H9 (cell line): ENCODE results near the gene SRP19. TPM values are rescaled to one million over a fixed set of nuclear protein-coding genes. Genes with fewer than 3 reads are reported as not detected.

Experiments
- DNase-seq: peaks from one replicate; pipeline ENCODE4 v3.0.0-alpha.2; 2017
- H2AFZ ChIP-seq: one replicate; pipeline ENCODE4 v1.6.1; 2013; ENCODE audit warnings: mild to moderate bottlenecking, low read length, control low read depth, moderate library complexity
- H2AK5ac ChIP-seq: 2 replicates; pipeline ENCODE4 v1.6.1; 2013; ENCODE audit warnings: low read length, control low read depth, mixed read lengths; ENCODE audit not compliant: insufficient read length
- H2BK120ac ChIP-seq: one replicate; pipeline ENCODE4 v1.6.1; 2013; ENCODE audit warnings: low read depth, mild to moderate bottlenecking, low read length, control low read depth, inconsistent platforms; ENCODE audit not compliant: poor library complexity, severe bottlenecking
- H2BK12ac ChIP-seq: 2 replicates; pipeline ENCODE4 v1.6.1; 2013; ENCODE audit warnings: low read length, control low read depth, mixed read lengths, low read depth; ENCODE audit not compliant: insufficient read length
- H2BK15ac ChIP-seq: 2 replicates; pipeline ENCODE4 v1.6.1; 2013; ENCODE audit warnings: low read depth, low read length, control low read depth
- H2BK20ac ChIP-seq: one replicate; pipeline ENCODE4 v1.6.1; 2013; ENCODE audit warnings: low read depth, mild to moderate bottlenecking, low read length, control low read depth, inconsistent platforms; ENCODE audit not compliant: poor library complexity, severe bottlenecking
- H2BK5ac ChIP-seq: 2 replicates; pipeline ENCODE4 v1.6.1; 2013; ENCODE audit warnings: low read length, control low read depth, mixed read lengths; ENCODE audit not compliant: insufficient read length
- H3K14ac ChIP-seq: 2 replicates; pipeline ENCODE4 v1.6.1; 2013; ENCODE audit warnings: low read length, control low read depth; ENCODE audit not compliant: insufficient read depth
- H3K18ac ChIP-seq: 2 replicates; pipeline ENCODE4 v1.6.1; 2013; ENCODE audit warnings: low read depth, mild to moderate bottlenecking, mixed read lengths, low read length, control low read depth; ENCODE audit not compliant: insufficient read length
- H3K23ac ChIP-seq: 2 replicates; pipeline ENCODE4 v1.6.1; 2013; ENCODE audit warnings: low read length, control low read depth, mixed read lengths, low read depth; ENCODE audit not compliant: insufficient read length
- H3K23me2 ChIP-seq: 2 replicates; pipeline ENCODE4 v1.6.1; 2013; ENCODE audit warnings: low read depth, mild to moderate bottlenecking, mixed read lengths, low read length, control low read depth; ENCODE audit not compliant: insufficient read length, poor library complexity, severe bottlenecking
- H3K27ac ChIP-seq: 2 replicates; pipeline ENCODE4 v1.5.1; 2013; ENCODE audit warnings: low read length, control low read depth, mixed read lengths, low read depth; ENCODE audit not compliant: insufficient read length
- H3K27me3 ChIP-seq: 2 replicates; pipeline ENCODE4 v1.6.1; 2013; ENCODE audit warnings: low read length, control low read depth, inconsistent platforms; ENCODE audit not compliant: insufficient read depth
- H3K4ac ChIP-seq: 2 replicates; pipeline ENCODE4 v1.6.1; 2013; ENCODE audit warnings: low read depth, mild to moderate bottlenecking, control low read depth, inconsistent platforms, low read length, moderate library complexity
- H3K4me1 ChIP-seq: 2 replicates; pipeline ENCODE4 v1.6.1; 2013; ENCODE audit warnings: low read length, control low read depth, inconsistent platforms; ENCODE audit not compliant: insufficient read depth
- H3K4me2 ChIP-seq: 2 replicates; pipeline ENCODE4 v1.6.1; 2013; ENCODE audit warnings: low read length, control low read depth, mixed read lengths; ENCODE audit not compliant: insufficient read length, insufficient read depth
- H3K56ac ChIP-seq: 2 replicates; pipeline ENCODE4 v1.6.1; 2013; ENCODE audit warnings: low read depth, mild to moderate bottlenecking, mixed read lengths, low read length, control low read depth; ENCODE audit not compliant: insufficient read length
- H3K79me1 ChIP-seq: 2 replicates; pipeline ENCODE4 v1.6.1; 2013; ENCODE audit warnings: low read depth, mild to moderate bottlenecking, moderate library complexity, low read length, control low read depth, inconsistent platforms; ENCODE audit not compliant: insufficient read depth, poor library complexity, severe bottlenecking
- H3K79me2 ChIP-seq: 2 replicates; pipeline ENCODE4 v1.6.1; 2013; ENCODE audit warnings: low read length, control low read depth, inconsistent platforms; ENCODE audit not compliant: insufficient read depth
- H3K9ac ChIP-seq: 2 replicates; pipeline ENCODE4 v1.6.1; 2013; ENCODE audit warnings: low read length, control low read depth, mixed read lengths; ENCODE audit not compliant: insufficient read length; ENCODE audit errors: extremely low read depth
- H3K9me3 ChIP-seq: one replicate; pipeline ENCODE4 v1.6.1; 2013; ENCODE audit warnings: low read depth, low read length, inconsistent platforms; ENCODE audit not compliant: control insufficient read depth
- H3T11ph ChIP-seq: one replicate; pipeline ENCODE4 v1.6.1; 2013; ENCODE audit warnings: mild to moderate bottlenecking, low read length, control low read depth, inconsistent platforms
- H4K20me1 ChIP-seq: one replicate; pipeline ENCODE4 v1.6.1; 2013; ENCODE audit not compliant: control insufficient read depth, insufficient read length, insufficient read depth
- H4K5ac ChIP-seq: 2 replicates; pipeline ENCODE4 v1.6.1; 2013; ENCODE audit warnings: low read depth, mild to moderate bottlenecking, mixed read lengths, low read length, control low read depth; ENCODE audit not compliant: insufficient read length
- H4K8ac ChIP-seq: replicated peaks from 2 replicates; pipeline ENCODE4 v1.6.1; 2013; ENCODE audit warnings: low read length, control low read depth, mixed read lengths, low read depth; ENCODE audit not compliant: insufficient read length
- H4K91ac ChIP-seq: 2 replicates; pipeline ENCODE4 v1.6.1; 2013; ENCODE audit warnings: low read depth, mild to moderate bottlenecking, moderate library complexity, mixed read lengths, low read length, control low read depth; ENCODE audit not compliant: insufficient read length
- H3K27ac Mint-ChIP-seq, 3 experiments: 2 replicates in 2 of 3; 3 replicates in 1 of 3; pipeline ENCODE4 v1.8.0; 2020 to 2021; ENCODE audit warnings: mixed read lengths in 3 of 3, mild to moderate bottlenecking in 1 of 3, moderate library complexity in 1 of 3
- H3K27me3 Mint-ChIP-seq: 2 replicates; pipeline ENCODE4 v1.8.0; 2021; ENCODE audit warnings: low read depth, mild to moderate bottlenecking, moderate library complexity, mixed read lengths
- H3K36me3 Mint-ChIP-seq, 3 experiments: 2 replicates in 2 of 3; 3 replicates in 1 of 3; pipeline ENCODE4 v1.8.0; 2020 to 2021; ENCODE audit warnings: low read depth in 3 of 3, mixed read lengths in 3 of 3; ENCODE audit not compliant: insufficient read depth in 1 of 3
- H3K4me1 Mint-ChIP-seq, 2 experiments: 2 replicates each; pipeline ENCODE4 v1.8.0; 2020; ENCODE audit warnings: mixed read lengths in 2 of 2
- H3K4me3 Mint-ChIP-seq, 2 experiments: 2 replicates in 1 of 2; 3 replicates in 1 of 2; pipeline ENCODE4 v1.8.0; 2020 to 2021; ENCODE audit warnings: mild to moderate bottlenecking in 2 of 2, mixed read lengths in 2 of 2, moderate library complexity in 1 of 2
- H3K9me3 Mint-ChIP-seq, 2 experiments: 2 replicates in 1 of 2; 3 replicates in 1 of 2; pipeline ENCODE4 v1.8.0; 2020; ENCODE audit warnings: mild to moderate bottlenecking in 2 of 2, mixed read lengths in 2 of 2, moderate library complexity in 1 of 2
- WGBS: extraction: QIAGEN DNeasy Blood & Tissue Kit; methylation state at CpG from one replicate; pipeline ENCODE4 v1.1.7; 2013; ENCODE audit warnings: missing lambda C conversion rate, low lambda C conversion rate, mixed read lengths; ENCODE audit not compliant: insufficient read length; ENCODE audit errors: extremely low coverage; 5-methylcytosine and 5-hydroxymethylcytosine counted together
- total RNA-seq: library from RNA; stranded (reverse); gene quantifications from 2 replicates; pipeline ENCODE4 v1.2.1, GENCODE V29; 2021
- TF ChIP-seq, protein P1 (sequence below): fragments of 200-600 bp; sonication (generic); conservative IDR thresholded peaks from 3 replicates; pipeline ENCODE4 v1.8.0; 2021; ENCODE audit warnings: antibody characterized with exemption, mild to moderate bottlenecking

SRP19 gene
- total RNA-seq, 1 experiment from 2014 or later, result 78.9 TPM

GRCh38 chr5:112812549-112812948 lies 48.5 kb upstream of the SRP19 start:
- no peak overlapping the region for H3K4ac ChIP-seq
- no peak overlapping the region for H3K4me2 ChIP-seq
- H4K91ac ChIP-seq, result no peak overlapping the region
- H3K9ac ChIP-seq, result no peak overlapping the region
- H3K9me3 ChIP-seq, result no peaks in the 10 kb centered on the region
- Mint-ChIP-seq H3K36me3 (peaks cover 21 to 32% (median 28%) of the 10 kb centered on the region in 3 experiments), H3K27me3 (no peaks in the 10 kb centered on the region), H3K4me3 (no peak overlapping the region), H3K27ac (peak overlapping the region in 1 of 3 experiments; percentile 30; a peak in 2 of 7 replicates), H3K4me1 (no peaks in the 10 kb centered on the region), H3K9me3 (no peaks in the 10 kb centered on the region)
- H3K18ac ChIP-seq, result no peak overlapping the region
- no peak overlapping the region for H3K14ac ChIP-seq
- no peaks in the 10 kb centered on the region for H3K79me2 ChIP-seq
- H3K27ac ChIP-seq, result no peak overlapping the region
- H3K27me3 ChIP-seq, result no peaks in the 10 kb centered on the region
- no peak overlapping the region for H2BK5ac ChIP-seq
- H4K20me1 ChIP-seq, result no peaks in the 10 kb centered on the region
- no peak overlapping the region for H2BK120ac ChIP-seq
- no peaks in the 10 kb centered on the region for H3K4me1 ChIP-seq
- no peak overlapping the region for H2AK5ac ChIP-seq
- H2AFZ ChIP-seq, result no peak overlapping the region
- no CpG with 5 or more reads among the region's 1 CpG for WGBS
- no peak overlapping the region for H4K5ac ChIP-seq
- no peak overlapping the region for H2BK15ac ChIP-seq
- DNase-seq, result no peak
- no peak overlapping the region for H4K8ac ChIP-seq
- H3K23me2 ChIP-seq, result no peaks in the 10 kb centered on the region
- no peak overlapping the region for H2BK20ac ChIP-seq
- no peak overlapping the region for H3K23ac ChIP-seq
- H3T11ph ChIP-seq, result no peak overlapping the region
- no peak overlapping the region for H3K56ac ChIP-seq
- H2BK12ac ChIP-seq, result no peak overlapping the region
- H3K79me1 ChIP-seq, result no peaks in the 10 kb centered on the region
- TF ChIP-seq, protein P1, sequence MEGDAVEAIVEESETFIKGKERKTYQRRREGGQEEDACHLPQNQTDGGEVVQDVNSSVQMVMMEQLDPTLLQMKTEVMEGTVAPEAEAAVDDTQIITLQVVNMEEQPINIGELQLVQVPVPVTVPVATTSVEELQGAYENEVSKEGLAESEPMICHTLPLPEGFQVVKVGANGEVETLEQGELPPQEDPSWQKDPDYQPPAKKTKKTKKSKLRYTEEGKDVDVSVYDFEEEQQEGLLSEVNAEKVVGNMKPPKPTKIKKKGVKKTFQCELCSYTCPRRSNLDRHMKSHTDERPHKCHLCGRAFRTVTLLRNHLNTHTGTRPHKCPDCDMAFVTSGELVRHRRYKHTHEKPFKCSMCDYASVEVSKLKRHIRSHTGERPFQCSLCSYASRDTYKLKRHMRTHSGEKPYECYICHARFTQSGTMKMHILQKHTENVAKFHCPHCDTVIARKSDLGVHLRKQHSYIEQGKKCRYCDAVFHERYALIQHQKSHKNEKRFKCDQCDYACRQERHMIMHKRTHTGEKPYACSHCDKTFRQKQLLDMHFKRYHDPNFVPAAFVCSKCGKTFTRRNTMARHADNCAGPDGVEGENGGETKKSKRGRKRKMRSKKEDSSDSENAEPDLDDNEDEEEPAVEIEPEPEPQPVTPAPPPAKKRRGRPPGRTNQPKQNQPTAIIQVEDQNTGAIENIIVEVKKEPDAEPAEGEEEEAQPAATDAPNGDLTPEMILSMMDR, result no peak
